Amniotic stem cell (primary cell): ENCODE results near the gene PSG6.
"Not testable (repeated sequence)": the region's sequence is repeated elsewhere in the genome, so short reads cannot be mapped to it uniquely, and the experiment has no call there.

ENCODE experiments used
- DNase-seq: peaks from one replicate; lab custom pipeline; 2025; lab: John Stamatoyannopoulos, UW

Gene PSG6

DNA sequence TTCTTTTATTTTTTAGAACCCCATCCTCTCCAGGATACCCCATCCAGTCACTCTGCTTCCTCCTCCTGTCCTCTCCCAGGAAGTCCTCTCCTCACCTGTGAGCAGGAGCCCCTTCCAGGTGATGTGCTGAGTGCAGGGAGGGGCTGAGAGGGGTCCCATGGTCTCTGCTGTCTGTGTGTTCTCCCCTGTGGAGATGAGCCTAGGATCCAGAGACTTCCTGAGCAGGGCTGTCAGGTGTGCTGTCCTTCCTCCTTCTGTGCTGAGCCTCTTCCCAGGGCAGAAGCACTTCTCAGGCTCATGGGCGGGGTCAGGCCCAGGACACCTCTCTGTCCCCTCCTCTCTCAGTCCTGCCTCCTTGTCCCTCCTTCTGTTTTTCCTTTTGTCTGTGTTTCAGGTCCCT is at the start of gene PSG6:
Gene PSG6, minus strand, starts transcription at position 261 of the 400 bp plus-strand sequence. Its CDS starts 102 bp downstream, at position 159.
- not testable (repeated sequence) for DNase-seq

DNA sequence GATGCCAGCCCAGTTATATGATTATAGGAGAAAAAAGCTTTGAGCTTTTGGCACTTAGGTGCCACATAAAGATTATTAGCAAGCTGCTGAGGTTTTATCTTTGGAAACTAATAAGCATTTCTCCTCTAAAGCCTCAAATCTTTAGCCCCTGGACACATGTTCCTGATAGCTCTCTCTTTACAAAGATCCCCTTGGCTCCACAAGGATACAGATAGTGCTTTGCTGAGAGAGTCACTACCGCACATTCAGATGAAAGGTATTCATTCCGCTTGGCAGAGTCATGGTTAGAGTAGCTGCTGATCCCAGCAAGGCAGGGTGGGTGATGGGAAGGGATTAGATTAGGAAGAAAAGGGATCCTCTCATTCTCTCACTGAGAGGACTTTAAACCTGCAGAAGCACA is 47.5 kb upstream of the PSG6 start:
- peak; percentile 36 for DNase-seq

DNA sequence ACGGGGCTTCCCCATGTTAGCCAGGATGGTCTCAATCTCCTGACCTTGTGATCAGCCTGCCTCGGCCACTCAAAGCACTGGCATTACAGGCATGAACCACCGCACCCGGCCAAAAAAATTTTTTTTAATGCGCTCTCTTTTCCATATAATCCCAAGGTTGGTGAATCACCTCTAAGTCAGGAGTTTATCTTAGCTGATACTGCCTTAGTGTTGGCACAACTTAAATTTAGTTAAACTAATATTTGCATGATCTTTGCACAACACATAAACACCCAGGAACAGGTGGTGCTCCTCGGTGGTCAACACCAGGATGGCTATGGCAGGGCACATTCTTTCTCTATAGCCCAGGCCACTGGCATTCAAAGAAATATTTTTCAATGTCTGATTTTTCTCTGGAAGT is 43.4 kb upstream of the PSG6 start:
- DNase-seq = no peak

DNA sequence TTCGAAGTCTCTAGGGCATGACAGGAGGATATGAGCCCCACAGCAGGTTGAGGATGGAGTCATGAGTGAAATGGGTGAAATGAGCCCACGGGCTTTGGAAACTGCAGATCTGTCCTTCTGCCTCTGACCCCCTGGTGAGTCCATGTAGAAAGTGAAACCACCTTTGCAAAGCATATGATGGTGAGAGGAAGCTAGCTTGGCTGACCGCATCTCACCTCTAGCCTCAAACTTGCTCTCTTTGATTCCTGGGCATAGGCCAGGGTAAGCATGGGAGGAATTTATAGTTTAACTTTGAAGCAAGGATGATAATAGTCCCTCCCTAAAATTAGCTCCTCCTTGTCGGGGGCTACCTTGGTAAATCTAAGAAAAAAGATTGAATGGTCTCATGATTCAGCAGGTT is 34.4 kb upstream of the PSG6 start:
- not testable (repeated sequence) for DNase-seq

DNA sequence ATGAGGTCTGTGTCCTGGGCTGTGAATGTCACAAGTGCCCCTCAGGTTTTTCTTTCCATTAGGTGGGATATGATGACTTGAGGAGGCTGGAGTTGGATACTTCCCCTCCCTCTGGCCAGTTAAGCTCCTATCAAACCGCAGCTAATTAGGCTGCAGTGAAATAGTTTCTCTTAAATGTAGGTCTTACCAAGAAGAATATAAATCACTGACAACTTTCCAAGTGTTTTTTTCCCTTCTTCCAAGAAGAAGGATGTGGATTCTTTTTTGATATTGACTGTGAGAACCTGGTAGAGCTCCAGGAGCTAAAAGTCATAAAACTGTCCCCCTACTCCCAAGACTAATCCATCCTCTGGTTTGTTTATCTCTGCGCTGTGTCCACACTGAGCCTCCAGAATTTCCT is 33.8 kb upstream of the PSG6 start:
- DNase-seq = not testable (repeated sequence)

DNA sequence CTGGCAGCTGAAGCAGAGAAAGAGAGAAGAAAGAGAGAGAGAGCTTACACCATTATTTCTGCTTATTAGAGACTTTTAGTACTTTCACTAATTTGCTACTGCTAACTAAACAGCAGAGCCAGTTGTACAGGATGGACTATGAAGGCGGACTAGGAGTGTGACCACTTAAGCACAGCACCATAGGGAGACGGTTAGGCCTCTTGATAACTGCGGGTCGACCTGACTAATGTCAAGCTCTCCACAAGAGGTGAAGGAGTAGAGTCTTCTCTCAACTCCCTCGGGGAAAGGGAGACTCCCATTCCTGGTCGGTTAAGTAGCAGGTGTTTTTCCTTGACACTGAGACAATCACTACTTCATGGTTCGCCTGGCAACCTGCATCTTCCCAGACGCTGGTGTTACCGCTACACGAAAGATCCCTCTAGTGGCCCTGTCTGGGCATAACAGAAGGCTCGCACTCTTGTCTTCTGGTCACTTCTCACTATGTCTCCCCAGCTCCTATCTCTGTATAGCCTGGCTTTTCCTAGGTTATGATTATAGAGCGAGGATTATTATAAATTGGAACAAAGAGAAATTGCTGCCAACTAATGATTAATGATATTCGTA is 24.6 kb upstream of the PSG6 start:
- no peak for DNase-seq

DNA sequence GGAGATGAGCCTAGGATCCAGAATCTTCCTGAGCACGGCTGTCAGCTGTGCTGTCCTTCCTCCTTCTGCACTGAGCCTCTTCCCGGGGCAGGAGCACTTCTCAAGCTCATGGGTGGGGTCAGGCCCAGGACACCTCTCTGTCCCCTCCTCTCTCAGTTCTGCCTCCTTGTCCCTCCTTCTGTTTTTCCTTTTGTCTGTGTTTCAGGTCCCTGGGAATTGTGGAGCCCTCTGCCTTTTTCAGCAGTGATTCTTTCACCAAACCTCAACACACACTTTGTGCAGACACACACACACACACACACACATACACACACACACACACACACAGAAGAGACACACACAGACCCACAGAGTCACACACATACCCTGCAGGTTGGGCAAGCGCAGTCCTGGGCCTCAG is 19.4 kb upstream of the PSG6 start, which contains the start of gene PSG7:
Gene PSG7, minus strand, starts transcription at position 101 of the 400 bp plus-strand sequence. CDS start 131 bp downstream, outside the sequence.
- DNase-seq = not testable (repeated sequence)

DNA sequence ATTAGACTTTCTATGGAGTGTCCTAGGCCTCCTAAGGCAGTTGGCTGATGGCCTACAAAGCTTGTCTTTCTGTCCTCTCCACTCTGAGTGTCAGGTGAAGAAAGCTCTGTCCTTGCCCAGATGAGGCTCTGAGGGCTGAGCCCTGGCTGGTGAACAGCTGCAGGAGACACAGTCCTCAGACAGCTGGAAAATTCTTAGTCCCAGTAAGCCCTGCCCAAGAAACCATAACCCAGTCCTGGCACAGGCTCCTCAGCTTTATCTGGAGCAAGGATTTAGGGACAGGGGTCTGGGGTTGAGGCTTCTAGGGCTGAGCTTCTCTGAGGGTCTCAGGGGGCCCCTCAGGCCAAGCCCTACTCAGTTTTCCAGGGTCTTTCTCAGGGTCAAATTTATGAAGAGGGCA is 17.0 kb upstream of the PSG6 start:
- DNase-seq = not testable (repeated sequence)

DNA sequence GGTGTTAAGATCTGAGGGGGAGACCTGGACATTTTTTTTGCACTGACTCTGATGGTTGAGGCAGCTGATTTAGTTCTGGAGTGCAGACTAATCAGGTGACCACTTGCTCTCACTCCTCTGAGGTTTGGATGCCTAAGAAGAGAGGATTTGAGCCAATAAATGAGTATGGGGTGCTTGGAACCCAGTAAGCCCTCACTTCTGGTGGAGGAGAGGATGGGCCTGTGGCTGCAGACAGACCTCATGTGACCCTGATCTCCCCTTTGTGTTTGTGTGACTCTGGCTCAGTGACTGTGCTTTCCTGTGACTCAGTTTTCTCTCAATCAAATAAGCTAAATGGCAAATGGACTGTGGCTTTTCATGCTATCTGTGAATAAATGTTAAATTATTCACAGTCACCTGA is 16.5 kb upstream of the PSG6 start:
- DNase-seq = not testable (repeated sequence)

DNA sequence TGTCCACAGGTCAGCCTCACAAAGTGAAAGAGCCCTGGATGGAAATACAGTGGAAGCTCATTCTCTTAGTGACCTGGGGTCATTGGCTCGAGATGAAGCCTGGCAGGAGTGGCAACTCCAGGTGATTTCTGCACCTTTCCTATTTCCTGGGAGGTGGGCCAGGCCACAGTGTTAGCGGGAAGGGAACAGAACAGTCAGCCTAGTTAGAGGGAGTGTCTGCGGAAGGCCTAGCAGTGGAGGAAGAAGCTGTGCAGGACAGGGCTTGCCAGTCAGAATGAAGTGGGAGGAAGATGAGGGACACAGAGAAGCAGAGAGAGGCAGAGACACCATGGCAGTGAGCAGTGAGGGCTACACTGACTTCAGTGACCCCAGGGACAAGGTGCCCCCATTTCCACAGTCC is 15.7 kb upstream of the PSG6 start:
- DNase-seq = not testable (repeated sequence)

DNA sequence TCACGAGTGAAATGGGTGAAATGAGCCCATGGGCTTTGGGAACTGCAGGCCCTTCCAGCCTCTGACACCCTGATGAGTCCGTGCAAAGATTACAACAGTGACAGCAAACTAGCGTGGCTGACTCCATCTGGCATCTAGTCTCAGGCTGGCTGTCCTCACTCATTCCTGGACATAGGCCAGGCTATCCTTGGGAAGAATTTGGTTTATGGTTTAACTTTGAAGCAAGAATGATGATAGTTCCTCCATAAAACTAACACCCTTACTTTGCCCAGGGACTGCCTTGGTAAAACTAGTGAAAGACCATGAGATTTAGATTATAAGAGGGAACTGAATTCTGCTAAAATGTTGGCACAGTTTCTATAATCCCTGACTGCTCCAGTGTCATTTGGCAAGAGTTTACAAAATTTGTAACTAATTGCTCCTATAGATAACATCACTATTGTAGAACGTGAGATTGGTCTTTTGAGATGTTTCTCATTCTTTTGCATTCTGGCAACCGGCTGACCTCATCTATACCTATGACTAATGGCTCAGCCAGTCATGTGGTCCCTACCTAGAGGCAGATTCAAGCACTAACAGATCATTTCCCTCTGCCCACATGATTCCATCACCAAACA is 14.9 kb upstream of the PSG6 start:
- peak; percentile 16 for DNase-seq

DNA sequence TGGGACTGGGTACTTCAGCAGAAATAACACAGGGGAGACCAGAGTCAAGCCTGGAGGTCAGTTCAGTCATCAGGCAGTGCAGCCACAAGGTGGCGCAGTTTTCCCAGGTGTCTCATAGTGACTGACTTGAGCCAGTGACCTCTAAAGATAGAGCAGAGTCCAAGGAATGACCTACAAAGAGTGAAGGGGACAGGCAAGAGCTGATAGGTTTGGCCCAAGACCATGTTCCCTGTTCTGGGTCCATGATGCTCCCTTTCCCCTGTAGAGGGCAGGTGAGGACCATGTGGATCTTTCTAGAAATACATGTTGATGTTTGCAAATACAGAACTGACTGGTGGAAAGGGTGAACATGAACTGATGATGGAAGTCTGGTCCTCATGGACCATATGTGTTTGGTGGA is 12.5 kb upstream of the PSG6 start:
- DNase-seq = peak; percentile 5

DNA sequence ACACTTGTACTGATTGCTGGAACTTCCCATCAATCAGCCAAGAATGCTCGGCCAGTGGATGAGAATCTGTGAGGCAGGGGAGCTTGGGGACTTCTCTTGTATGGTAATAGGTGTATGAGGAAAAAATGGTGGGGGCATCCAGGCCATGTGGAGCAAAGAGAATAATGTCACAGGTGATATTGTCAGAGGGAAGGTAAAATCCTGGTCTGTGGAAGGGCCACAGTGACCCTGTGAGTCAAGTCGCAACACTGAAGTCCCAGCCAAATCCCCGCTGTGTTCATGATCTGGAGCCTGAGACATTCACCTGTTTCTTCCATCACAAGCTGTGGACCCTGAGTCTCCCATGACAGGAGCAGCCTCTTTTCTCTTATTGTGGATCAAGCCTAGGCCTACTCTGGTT is 11.2 kb upstream of the PSG6 start:
- no peak for DNase-seq

DNA sequence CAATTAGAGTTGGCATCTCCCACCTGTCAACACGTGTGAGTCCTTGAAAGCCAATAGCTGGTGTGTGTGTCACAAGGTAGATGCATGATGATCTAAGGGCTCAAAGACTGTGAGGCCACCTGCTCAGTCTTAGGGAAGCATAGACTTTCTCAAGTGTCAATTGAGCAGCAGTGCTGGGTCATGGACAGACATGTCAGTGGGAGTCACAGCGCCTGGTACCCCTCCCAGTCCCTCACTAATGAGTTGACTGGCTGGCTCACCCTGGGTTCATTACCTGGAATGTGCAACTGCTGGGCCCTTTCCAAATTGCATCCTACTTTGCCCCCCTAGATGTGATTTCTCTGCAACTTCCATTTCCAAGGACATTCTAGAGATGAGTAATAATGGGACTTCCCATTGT is 9.1 kb upstream of the PSG6 start:
- no peak for DNase-seq

DNA sequence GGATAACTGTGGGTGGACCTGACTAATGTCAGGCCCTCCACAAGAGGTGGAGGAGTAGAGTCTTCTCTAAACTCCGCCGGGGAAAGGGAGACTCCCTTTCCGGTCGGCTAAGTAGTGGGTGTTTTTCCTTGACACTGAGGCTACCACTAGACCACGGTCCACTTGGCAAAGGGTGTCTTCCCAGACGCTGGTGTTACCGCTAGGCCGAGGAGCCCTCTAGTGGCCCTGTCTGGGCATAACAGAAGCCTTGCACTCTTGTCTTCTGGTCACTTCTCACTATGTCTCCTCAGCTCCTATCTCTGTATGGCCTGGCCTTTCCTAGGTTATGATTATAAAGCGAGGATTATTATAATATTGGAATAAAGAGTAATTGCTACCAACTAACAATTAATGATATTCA is 5.4 kb upstream of the PSG6 start:
- not testable (repeated sequence) for DNase-seq

DNA sequence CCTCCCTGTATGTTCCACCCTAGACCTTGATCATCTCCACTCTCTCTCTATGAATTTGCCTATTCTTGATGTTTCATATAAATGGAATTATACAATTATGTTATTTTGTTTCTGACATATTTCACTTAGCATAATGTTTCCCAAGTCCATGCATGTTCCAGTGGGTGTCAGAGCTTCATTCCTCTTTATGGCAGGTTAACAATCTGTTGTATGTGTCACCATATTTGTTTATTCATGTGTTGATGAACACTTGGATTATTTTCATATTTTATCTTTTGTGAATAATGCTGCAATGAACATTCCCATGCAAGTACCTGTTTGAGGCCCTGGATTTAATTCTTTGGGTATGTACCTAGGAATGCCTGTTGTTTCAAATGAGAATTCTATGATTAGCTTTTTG is 3.3 kb upstream of the PSG6 start:
- not testable (repeated sequence) for DNase-seq

DNA sequence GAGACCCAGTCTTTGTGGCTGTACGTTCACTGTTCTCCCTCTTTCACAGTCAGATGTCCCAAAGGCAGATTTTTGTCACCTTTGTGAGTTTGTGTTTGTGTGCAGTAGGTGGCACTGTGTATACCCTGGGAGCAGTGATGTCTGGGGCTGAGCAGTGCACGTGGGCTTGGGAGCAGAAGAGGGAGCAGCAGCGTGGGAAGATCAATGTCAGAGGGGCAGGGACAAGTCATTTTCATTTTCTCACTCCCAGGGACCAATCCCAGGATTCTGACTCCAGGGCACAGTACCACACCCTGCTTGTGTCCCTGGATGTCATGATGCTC is 2.0 kb upstream of the PSG6 start:
- no peak for DNase-seq

DNA sequence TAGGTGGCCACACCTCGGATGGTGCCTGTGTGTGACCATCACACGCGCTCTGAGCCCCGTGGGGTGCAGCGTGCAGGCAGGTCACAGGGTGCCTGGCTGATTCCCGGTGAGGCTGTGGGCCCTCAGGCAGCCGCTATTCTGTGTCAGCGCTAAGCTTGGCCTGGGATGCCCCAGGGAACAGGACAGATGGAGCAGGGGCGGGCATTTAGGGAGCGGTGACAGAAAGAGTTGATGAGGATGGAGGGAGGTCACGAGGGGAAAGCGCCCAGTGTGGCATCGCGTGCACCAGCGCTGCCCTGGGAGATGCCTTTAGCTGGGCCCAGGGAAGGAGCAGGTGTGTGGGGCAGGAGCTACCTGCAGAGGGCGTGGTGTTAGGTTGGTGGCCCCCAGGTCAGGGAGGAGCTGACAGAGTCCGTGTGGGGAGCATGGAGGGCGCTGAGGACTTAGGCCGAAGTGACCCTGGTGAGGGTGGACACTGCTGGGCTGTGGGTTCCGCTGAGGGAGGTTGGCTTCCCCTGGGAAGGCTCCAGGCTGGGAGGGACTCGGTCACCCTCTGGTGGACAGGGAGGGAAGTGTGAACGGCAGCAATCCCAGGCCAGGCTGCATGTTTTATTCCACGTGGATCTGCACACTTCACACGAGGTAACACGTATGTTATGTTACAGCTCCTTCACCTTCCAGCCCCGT is 1.5 kb upstream of the PSG6 start:
- DNase-seq = not testable (repeated sequence)

DNA sequence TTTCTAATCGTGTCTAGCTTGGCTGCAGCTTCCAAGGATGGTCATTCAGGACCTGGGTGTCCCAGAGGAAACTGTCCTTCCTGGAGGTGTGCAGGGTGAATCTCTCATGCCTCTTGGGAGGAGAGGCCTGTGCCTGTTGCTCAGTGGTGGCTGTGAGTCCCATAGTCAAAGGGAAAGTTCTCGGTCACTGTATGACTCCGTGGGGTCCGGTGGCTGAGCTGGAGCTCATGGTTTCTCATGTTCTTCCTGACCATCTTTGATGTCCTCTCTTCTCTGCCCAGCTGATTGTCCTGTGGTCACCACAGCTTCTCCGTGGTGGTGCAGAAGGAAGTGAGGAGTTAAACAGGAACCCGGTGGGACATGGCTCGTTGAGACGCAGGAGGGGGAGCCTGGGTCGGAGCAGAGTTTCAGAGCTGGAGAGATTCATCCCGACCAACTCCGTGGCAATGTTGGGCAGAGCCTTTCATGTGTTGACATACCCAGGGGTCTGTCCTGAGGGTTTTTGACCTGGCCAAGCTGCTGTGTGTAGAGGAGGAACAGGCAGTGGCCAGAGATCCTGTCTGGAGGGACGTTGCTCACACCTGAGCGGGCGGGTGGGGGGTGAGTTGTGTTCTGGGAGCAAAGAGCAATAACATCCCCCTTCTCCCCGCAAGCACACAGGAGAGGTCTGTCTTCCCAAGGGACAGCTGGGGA is 829 bp upstream of the PSG6 start:
- DNase-seq = not testable (repeated sequence)

DNA sequence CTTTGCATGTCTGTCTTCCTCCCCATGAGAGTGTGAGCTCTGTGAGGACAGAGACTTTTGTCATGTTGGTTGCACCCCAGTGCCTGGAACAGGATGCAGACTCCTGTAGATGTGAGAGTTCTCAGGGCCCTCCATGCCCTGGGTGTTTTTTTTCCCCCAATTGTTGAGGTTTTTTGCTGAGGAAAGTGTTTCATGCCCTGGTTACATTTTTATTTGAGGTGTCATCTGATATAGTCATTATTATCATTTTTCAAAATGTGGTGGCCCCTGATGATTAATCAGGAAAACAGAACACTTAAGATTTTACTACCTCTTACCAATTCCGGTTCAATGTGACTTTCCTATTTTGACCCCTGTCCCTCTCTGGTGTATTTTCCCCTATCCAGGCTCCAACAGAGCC is 763 bp downstream of the PSG6 start:
- DNase-seq = not testable (repeated sequence)

DNA sequence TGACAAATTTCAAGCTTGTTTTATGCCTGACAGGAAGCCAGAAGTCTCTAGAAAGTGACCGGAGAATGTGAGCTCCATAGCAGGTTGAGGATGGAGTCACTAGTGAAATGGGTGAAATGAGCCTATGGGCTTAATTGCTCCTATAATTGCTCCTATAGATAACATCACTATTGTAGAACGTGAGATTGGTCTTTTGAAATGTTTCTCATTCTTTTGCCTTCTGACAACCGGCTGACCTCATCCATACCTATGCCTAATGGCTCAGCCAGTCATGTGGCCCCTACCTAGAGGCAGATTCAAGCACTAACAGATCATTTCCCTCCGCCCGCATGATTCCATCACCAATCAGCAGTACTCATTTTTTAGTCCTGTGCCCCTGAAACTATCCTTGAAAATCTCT is 4.2 kb downstream of the PSG6 start:
- not testable (repeated sequence) for DNase-seq

DNA sequence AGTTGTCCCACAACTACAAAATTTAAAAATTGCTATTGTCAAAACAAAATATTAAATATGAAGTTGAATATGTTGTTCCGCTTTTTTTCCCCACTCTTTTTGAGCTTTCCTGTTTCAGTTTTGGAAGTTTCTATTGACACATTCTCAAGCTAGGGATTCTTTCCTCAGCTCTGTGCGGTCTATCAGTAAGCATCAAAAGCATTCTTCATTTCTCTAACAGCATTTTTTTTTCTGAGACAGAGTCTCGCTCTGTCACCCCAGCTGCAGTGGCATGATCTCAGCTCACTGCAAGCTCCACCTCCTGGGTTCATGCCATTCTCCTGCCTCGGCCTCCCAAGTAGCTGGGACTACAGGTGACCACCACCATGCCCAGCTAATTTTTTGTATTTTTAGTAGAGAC is 4.8 kb downstream of the PSG6 start:
- DNase-seq = not testable (repeated sequence)

DNA sequence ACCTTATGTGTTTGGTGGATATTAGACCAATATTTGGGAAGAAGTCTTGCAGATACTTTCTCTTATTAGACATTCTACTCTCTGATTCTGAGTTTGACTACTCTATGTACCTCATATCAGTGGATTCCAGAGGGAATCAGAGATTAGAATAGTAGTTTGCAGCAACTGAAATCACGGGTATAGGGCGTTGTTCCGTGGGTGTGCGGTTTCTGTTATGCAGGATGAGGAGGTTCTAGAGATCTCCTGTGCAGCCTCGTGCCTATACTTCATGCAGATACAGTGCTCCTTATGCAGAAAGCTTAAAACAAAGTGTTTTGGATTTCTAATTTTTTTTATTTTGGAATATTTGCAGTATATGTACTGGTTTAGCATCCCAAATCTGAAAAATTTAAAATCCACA is 6.0 kb downstream of the PSG6 start:
- not testable (repeated sequence) for DNase-seq
